OCI-LY1 (cell line): ENCODE results near the gene CIAO3.

Source experiments
- H2AFZ ChIP-seq: fragments of 200-600 bp; sonication (generic), shearing (Covaris generic); 2 replicates; pipeline ENCODE4 v1.6.0; 2014; ENCODE audit warnings: antibody characterized with exemption, mild to moderate bottlenecking, low read length
- H3F3A ChIP-seq: fragments of 200-600 bp; sonication (generic), shearing (Covaris generic); 2 replicates; pipeline ENCODE4 v1.6.0; 2014; ENCODE audit warnings: mild to moderate bottlenecking, antibody characterized with exemption, low read length, moderate library complexity; ENCODE audit not compliant: insufficient read depth
- H3K27ac ChIP-seq: fragments of 200-600 bp; sonication (generic); 2 replicates; pipeline ENCODE4 v1.5.1; 2014; ENCODE audit warnings: low read length, mixed run types, mild to moderate bottlenecking, low read depth; ENCODE audit not compliant: poor library complexity, severe bottlenecking
- H3K27me3 ChIP-seq: fragments of 200-600 bp; sonication (generic); 2 replicates; pipeline ENCODE4 v1.6.0; 2014; ENCODE audit warnings: antibody characterized with exemption, mild to moderate bottlenecking, low read length, moderate library complexity; ENCODE audit not compliant: insufficient read depth
- H3K36me3 ChIP-seq: fragments of 200-600 bp; sonication (generic); 2 replicates; pipeline ENCODE4 v1.6.1; 2014; ENCODE audit warnings: mild to moderate bottlenecking, antibody characterized with exemption, low read length, moderate library complexity, mixed read lengths; ENCODE audit not compliant: insufficient read depth
- H3K4me1 ChIP-seq: fragments of 200-600 bp; sonication (generic); 2 replicates; pipeline ENCODE4 v1.5.1; 2014; ENCODE audit warnings: mild to moderate bottlenecking, low read length, moderate library complexity; ENCODE audit not compliant: insufficient read depth, severe bottlenecking
- H3K4me2 ChIP-seq: fragments of 200-600 bp; sonication (generic), shearing (Covaris generic); 2 replicates; pipeline ENCODE4 v1.6.1; 2014; ENCODE audit warnings: low read length
- H3K4me3 ChIP-seq: fragments of 200-600 bp; sonication (generic); 2 replicates; pipeline ENCODE4 v1.5.1; 2014; ENCODE audit warnings: low read length, low read depth, mild to moderate bottlenecking, mixed read lengths; ENCODE audit not compliant: poor library complexity, severe bottlenecking
- H3K79me2 ChIP-seq: fragments of 200-600 bp; shearing (Covaris generic); 2 replicates; pipeline ENCODE4 v1.6.1; 2016; ENCODE audit warnings: mixed run types, low read length, mixed read lengths; ENCODE audit not compliant: insufficient read depth
- H3K9ac ChIP-seq: fragments of 200-600 bp; sonication (generic), shearing (Covaris generic); 2 replicates; pipeline ENCODE4 v1.6.1; 2014; ENCODE audit warnings: mild to moderate bottlenecking, low read length, mixed read lengths
- H3K9me2 ChIP-seq: fragments of 200-600 bp; sonication (generic), shearing (Covaris generic); 2 replicates; pipeline ENCODE4 v1.6.1; 2014; ENCODE audit warnings: low read depth, mild to moderate bottlenecking, low read length, mixed read lengths
- H3K9me3 ChIP-seq: fragments of 200-600 bp; shearing (Covaris generic); 2 replicates; pipeline ENCODE4 v1.6.1; 2014; ENCODE audit warnings: low read length, mixed read lengths
- H4K20me1 ChIP-seq: fragments of 200-600 bp; sonication (generic), shearing (Covaris generic); 2 replicates; pipeline ENCODE4 v1.6.0; 2016; ENCODE audit warnings: mild to moderate bottlenecking, low read length; ENCODE audit not compliant: insufficient read depth
- CTCF ChIP-seq: fragments of 200-600 bp; sonication (generic), shearing (Covaris generic); IDR thresholded peaks from 2 replicates; pipeline ENCODE4 v1.5.1; 2017; ENCODE audit warnings: mild to moderate bottlenecking, antibody characterized with exemption, low read length, moderate library complexity, mixed read lengths
- EZH2 ChIP-seq: fragments of 200-600 bp; sonication (generic), shearing (Covaris generic); IDR thresholded peaks from 2 replicates; pipeline ENCODE4 v1.8.0; 2017; ENCODE audit warnings: borderline replicate concordance, mixed run types, mild to moderate bottlenecking, antibody characterized with exemption, low read length, moderate library complexity, mixed read lengths

CIAO3 gene

GRCh38 chr16:727291-727977 lies 13.4 kb downstream of the CIAO3 start:
- Histone ChIP-seq H3K9me2 (no peaks in the 10 kb centered on the region), H3K4me2 (peak overlapping the region; percentile 95), H3K9me3 (no peaks in the 10 kb centered on the region), H4K20me1 (no peaks in the 10 kb centered on the region), H3K4me1 (peaks cover 30% of the 10 kb centered on the region), H2AFZ (no peak overlapping the region), H3K9ac (peak overlapping the region; percentile 92), H3F3A (peaks cover 4% of the 10 kb centered on the region; the same call in 1 of the 2 replicates), H3K4me3 (peak overlapping the region; percentile 93), H3K79me2 (no peaks in the 10 kb centered on the region), H3K36me3 (peaks cover 32% of the 10 kb centered on the region), H3K27ac (peak overlapping the region; percentile 33), H3K27me3 (no peaks in the 10 kb centered on the region)
- TF ChIP-seq CTCF (no peak), EZH2 (no peak)

- peak within 1 kb of the TSS; percentile 92 for H3K9ac ChIP-seq
- no peak within 1 kb of the TSS for H2AFZ ChIP-seq
- TF ChIP-seq EZH2: no peak
- TF ChIP-seq CTCF: no peak
These were observed 14.1 kb downstream of the CIAO3 start, which contains the start of the genes CCDC78 and HAGHL for GRCh38 chr16:726438-727290. TSS of gene CCDC78 (minus strand) at chr16:726443. CDS start at chr16:726367, 76 bp downstream. TSS of gene HAGHL (plus strand) at chr16:727106. CDS start at chr16:727510, 404 bp downstream.

DNA sequence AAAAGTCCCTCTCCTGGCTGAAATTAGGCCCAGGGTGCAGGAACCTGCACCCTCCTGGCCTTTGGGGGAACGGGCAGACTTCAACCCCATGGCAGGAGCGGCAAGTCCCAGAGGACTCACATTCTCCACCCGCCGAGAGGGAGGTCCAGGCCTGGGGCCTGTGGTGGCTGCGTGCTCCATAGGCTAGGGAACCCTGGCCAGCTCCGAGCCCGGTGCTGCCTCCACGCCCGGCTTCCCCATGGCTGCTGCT lies 14.7 kb downstream of the CIAO3 start:
- Histone ChIP-seq H3K27me3 (no peaks in the 10 kb centered on the region), H3K9me2 (no peaks in the 10 kb centered on the region), H3F3A (peaks cover 4% of the 10 kb centered on the region; the same call in 1 of the 2 replicates), H2AFZ (no peak overlapping the region), H3K4me2 (peak overlapping the region; percentile 61), H3K79me2 (no peaks in the 10 kb centered on the region), H3K4me1 (peaks cover 38% of the 10 kb centered on the region), H3K36me3 (peaks cover 20% of the 10 kb centered on the region), H3K4me3 (peak overlapping the region; percentile 53), H3K27ac (no peak overlapping the region), H4K20me1 (no peaks in the 10 kb centered on the region), H3K9ac (no peak overlapping the region; the same call in 1 of the 2 replicates), H3K9me3 (no peaks in the 10 kb centered on the region)
- TF ChIP-seq CTCF (no peak), EZH2 (no peak)

More at GRCh38 chr16:726438-727290, 14.1 kb downstream of the CIAO3 start, which contains the start of the genes CCDC78 and HAGHL:
- peak within 1 kb of the TSS; percentile 33 for H3K27ac ChIP-seq
- H3K4me3 ChIP-seq: peak within 1 kb of the TSS; percentile 93
- H3K9me2 ChIP-seq: no peaks in the 10 kb centered on the region
- no peaks in the 10 kb centered on the region for H3K79me2 ChIP-seq
- H3K27me3 ChIP-seq: no peaks in the 10 kb centered on the region
- H3K4me1 ChIP-seq: peaks cover 34% of the 10 kb centered on the region
- peaks cover 25% of the 10 kb centered on the region for H3K36me3 ChIP-seq
- H3K4me2 ChIP-seq: peak within 1 kb of the TSS; percentile 95
- H3K9me3 ChIP-seq: no peaks in the 10 kb centered on the region
- peaks cover 4% of the 10 kb centered on the region; the same call in 1 of the 2 replicates for H3F3A ChIP-seq
- no peaks in the 10 kb centered on the region for H4K20me1 ChIP-seq
